Upper lobe of left lung (tissue), 4 donors: ENCODE results near the gene FHIT.

Experiments used
- EP300 ChIP-seq, 4 donors: sonication (generic); formaldehyde crosslinking; IDR thresholded peaks; one replicate each; pipeline ENCODE4 v1.5.1; 2017; ENCODE audit warnings: antibody characterized with exemption in 4 of 4, control low read depth in 2 of 4
- POLR2AphosphoS5 ChIP-seq, 2 donors: sonication (generic); formaldehyde crosslinking; IDR thresholded peaks; one replicate each; pipeline ENCODE4 v1.5.1; 2017; ENCODE audit warnings: antibody characterized with exemption in 2 of 2
- TF ChIP-seq, protein P1 (sequence below), 6 experiments: fragments of 450-650 bp in 4 of 6; fragments of 200-600 bp in 2 of 6; sonication (generic) in 2 of 6; IDR thresholded peaks; one replicate each; pipeline ENCODE4 v1.5.1; 2016 to 2019; ENCODE audit warnings: antibody characterized with exemption in 6 of 6

DNA sequence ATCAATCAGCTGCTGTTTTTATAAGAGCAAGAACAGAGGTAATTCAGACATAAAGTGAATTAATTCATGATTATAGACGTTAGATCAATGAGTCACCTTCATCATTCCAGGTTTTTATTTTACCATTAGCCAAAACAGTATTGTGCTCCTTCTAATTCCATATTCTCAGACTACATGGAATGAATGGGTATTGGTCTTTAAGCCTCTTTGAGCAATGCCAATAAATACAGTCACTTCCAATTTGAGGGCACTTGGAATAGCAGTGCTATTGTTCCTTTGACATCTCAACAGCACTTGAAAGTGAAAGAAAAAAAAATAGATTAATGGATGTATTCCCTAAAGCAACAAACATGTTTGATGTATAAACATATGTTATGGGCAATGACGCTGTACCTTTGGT lies 1370.5 kb downstream of the FHIT start:
- TF ChIP-seq, protein P1, sequence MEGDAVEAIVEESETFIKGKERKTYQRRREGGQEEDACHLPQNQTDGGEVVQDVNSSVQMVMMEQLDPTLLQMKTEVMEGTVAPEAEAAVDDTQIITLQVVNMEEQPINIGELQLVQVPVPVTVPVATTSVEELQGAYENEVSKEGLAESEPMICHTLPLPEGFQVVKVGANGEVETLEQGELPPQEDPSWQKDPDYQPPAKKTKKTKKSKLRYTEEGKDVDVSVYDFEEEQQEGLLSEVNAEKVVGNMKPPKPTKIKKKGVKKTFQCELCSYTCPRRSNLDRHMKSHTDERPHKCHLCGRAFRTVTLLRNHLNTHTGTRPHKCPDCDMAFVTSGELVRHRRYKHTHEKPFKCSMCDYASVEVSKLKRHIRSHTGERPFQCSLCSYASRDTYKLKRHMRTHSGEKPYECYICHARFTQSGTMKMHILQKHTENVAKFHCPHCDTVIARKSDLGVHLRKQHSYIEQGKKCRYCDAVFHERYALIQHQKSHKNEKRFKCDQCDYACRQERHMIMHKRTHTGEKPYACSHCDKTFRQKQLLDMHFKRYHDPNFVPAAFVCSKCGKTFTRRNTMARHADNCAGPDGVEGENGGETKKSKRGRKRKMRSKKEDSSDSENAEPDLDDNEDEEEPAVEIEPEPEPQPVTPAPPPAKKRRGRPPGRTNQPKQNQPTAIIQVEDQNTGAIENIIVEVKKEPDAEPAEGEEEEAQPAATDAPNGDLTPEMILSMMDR (IDR thresholded peaks at IDR 0.05), result no peak
- TF ChIP-seq EP300 (IDR thresholded peaks at IDR 0.05) (no peak), POLR2AphosphoS5 (IDR thresholded peaks at IDR 0.05) (no peak)
